HL-60 (cell line): Measurements from ENCODE around the gene AIG1.

ENCODE experiments used
- CTCF ChIP-seq: IDR thresholded peaks from one replicate; pipeline ENCODE4 v1.5.1; 2011; ENCODE audit warnings: low read length, control low read depth, inconsistent platforms; ENCODE audit not compliant: insufficient read depth
- GABPA ChIP-seq: IDR thresholded peaks from 2 replicates; pipeline ENCODE4 v1.6.1; 2012; ENCODE audit warnings: low read depth
- POLR2AphosphoS5 ChIP-seq: IDR thresholded peaks from 2 replicates; pipeline ENCODE4 v1.6.1; 2012; ENCODE audit warnings: low read depth
- REST ChIP-seq: IDR thresholded peaks from 2 replicates; pipeline ENCODE4 v1.6.1; 2012; ENCODE audit warnings: low read depth; ENCODE audit not compliant: insufficient replicate concordance

- TF ChIP-seq CTCF (no peak), POLR2AphosphoS5 (no peak), REST (no peak), GABPA (no peak)
Measured at GRCh38 chr6:143117108-143117507, 56.4 kb downstream of the AIG1 start.
